ENCODE measurements around the gene SNRK.

- no peak for TF ChIP-seq CTCF (conservative IDR thresholded peaks at IDR 0.05; ENCODE audit: low read depth, low read length)
- TF ChIP-seq EZH2 (IDR thresholded peaks at IDR 0.05; ENCODE audit: borderline replicate concordance, low read depth, low read length, poor library complexity, severe bottlenecking) = no peak
Observed at GRCh38 chr3:43246976-43247375, 39.4 kb upstream of the SNRK start.

Data from A673 (cell line).